ENCODE measurements around the gene HDAC4.
A peak's percentile ranks its signal among the peaks of the same experiment; 100 is the strongest.

The HDAC4 gene

GRCh38 chr2:239425631-239426030, 24.8 kb upstream of the HDAC4 start:
- DNase-seq, result no peak

GRCh38 chr2:239424337-239425045, 23.7 kb upstream of the HDAC4 start:
- no peak for DNase-seq

- DNase-seq, result no peak
Measured at GRCh38 chr2:239423551-239423950, 22.7 kb upstream of the HDAC4 start.

GRCh38 chr2:239421851-239422250, 21.0 kb upstream of the HDAC4 start:
- no peak for DNase-seq

DNA sequence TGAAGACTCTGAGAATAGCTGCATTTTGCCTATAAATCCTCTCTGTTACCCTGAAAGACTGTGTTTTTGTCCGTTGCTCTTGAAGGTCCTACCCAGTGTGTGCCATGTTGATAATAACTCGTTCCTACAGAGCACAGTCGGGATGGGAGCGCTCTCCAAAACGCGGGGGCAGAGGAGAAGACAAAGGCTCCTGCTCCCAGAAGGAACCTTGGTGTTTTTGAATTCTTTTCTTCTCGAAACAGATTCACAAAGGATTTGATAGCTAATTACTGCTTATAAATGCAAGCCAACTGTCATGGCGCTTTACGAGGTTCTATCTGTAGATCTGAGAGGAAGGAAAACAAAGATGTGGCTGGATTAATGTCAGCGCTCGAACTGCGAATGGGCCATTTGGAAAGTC, 19.3 kb upstream of the HDAC4 start:
- DNase-seq, result no peak

DNA sequence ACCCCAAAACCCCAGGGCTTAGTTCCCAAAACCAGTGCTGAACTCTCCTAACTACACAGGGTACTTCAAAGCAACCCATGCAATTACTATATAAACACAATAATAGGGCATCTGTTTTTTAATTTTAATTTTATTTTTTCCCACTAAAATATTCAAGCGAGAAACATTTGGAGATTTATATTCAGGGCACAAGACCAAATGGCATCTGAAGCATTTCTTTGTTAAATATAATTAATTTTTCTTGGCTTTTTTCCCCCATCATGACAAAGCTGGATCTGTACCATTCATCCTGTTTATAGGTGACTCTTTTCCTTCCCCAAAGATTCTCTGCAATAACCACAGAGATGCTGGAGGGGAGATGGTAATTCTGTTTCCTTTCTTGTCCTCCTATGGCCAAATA, 18.1 kb upstream of the HDAC4 start:
- no peak for DNase-seq

- DNase-seq, result no peak
Measured at GRCh38 chr2:239412905-239413603, 12.2 kb upstream of the HDAC4 start.

GRCh38 chr2:239411549-239412319, 10.9 kb upstream of the HDAC4 start:
- DNase-seq, result no peak

GRCh38 chr2:239411117-239411516, 10.3 kb upstream of the HDAC4 start:
- DNase-seq, result no peak

GRCh38 chr2:239409976-239410375, 9.2 kb upstream of the HDAC4 start:
- DNase-seq, result no peak

DNA sequence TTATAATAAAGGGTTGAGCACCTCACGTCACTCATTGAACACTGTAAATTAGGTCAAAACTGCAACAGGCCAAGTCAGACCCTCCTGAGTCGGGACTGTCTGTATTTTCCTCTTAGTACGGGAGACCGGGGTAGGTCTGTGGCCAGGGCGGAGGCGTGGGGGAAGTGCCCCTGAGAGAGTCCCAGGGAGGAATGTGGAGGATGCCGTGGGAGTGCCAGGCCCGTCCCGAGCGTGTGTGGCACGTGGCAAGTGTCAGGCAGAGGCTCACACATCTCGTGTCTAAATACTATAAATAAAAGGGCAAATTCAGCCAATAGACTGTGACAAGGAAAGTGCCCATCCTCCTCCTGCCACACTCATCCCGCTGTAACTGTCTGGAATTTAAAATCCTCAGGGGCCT, 6.3 kb upstream of the HDAC4 start:
- DNase-seq, result no peak

- DNase-seq, result no peak
Measured at GRCh38 chr2:239406316-239406995, 5.6 kb upstream of the HDAC4 start.

DNA sequence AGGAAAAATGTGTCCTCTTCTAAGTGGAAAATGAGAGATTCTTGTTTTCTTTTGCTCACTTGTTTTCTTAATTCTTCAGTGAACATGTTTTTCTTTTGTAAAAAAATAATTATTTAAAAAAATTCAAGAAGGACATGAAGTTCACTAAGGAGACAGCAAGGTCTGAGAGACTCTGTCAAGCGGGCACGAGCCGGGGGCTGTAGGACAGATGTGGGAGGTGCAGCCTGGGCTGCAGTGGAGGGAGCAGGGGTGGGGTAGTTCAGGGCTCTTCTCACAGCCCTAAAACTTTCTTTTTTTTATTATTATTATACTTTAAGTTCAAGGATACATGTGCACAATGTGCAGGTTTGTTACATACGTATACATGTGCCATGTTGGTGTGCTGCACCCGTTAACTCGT, 4.3 kb upstream of the HDAC4 start:
- DNase-seq, result no peak

DNA sequence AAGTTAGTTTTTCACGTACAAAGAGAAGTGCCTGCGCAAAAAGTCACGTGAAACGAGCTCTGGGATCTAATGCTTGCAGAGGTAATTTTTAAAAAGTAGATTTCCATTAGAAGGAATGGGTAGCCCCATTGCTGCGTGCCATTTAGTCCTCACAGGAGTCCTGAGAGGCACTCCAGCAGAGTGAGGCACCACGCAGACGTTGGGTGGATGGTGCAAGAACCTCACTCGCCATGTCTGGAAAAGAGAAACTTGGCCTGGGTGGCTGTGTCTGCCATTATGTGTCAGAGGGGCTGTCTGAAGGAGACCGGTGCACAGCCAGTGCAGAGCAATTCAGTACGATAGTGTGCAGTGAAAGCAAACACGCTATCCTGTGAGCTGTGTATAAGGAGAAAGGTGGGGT, 1.8 kb upstream of the HDAC4 start:
- no peak for DNase-seq

DNA sequence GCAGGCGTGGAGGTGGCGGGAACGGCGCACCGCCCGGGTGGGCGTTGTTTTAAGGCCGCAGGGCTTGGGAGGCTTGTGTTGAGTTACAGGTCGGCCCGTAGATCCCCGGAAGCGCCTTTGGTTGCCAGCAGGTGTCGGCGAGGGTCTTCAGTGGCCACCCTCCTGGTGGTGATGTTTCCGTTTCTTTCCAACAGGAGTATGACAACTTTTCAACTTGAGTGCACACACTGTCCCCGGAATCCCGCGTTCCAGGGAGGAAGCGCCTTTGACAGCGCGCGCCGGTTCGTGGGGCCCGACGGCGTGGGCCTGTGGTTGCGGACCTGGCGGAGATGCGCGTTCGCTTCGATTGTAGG, 1.0 kb upstream of the HDAC4 start:
- DNase-seq, result peak in 1 of 2 experiments; percentile 63

GRCh38 chr2:239401067-239401880, 454 bp upstream of the HDAC4 start:
- peak; percentile 97 to 98 for DNase-seq

DNA sequence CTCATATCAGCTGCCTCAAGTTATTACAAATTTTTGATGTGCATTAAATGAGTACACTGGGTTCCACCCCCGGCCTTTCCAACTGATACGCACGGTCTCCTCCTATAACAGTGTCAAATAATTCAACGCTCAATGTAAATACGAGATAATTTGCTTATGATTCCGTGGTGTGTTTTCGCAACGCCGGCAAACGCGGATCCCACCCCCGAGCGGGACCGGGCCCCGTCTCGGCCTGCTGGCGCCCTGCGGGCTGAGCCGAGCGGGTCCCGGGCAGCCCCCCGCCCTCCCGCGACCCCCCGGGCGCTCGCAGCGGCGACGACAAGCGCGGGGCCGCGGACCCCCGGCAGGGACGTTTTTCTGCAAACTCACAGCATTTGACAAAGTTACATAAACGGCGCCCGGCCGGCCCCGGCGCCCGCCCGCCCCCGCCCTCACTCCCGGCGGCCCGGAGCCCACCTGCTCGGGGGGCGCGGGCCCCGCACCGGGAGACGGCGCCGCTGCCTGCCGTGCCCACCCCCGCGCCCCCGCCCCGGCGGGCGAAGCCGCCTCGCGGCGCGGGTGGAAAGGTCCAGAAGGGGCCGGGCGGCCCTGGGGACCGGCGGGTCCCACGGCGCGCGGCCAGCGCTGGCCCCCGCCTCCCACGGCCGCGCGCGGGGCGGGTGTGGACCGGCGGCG, 762 bp downstream of the HDAC4 start:
- peak; percentile 28 to 33 for DNase-seq

GRCh38 chr2:239399433-239399920, 1.3 kb downstream of the HDAC4 start:
- DNase-seq, result peak; percentile 24 to 38

- DNase-seq, result no peak
Measured at GRCh38 chr2:239398521-239398921, 2.3 kb downstream of the HDAC4 start.

DNA sequence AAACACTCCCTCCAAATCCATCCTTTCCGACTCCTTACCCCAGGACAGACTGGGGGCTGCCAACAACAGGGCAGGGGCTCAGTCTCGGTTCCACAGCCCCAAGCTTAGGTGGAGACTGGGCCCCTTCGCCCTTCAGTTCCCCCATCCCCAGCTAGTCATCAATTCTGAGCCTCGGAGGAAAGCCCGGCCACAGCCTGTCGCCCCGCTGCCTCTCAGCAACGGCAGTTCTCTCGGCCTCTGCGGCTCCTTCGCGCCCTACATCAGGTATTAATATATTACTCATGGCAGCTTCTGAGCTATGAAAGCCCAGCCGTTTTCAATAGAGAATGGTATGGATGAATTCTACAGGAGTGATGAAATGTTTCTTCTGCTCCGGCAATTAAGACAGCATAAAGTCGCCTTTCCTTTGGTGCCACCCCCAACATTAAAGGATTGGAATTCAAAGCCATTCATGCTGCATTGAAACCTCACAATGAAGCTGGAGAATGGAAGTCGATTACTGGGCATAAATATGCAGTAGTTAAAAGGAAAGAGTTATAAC, 2.8 kb downstream of the HDAC4 start:
- no peak for DNase-seq
